Activated CD8-positive, alpha-beta memory T cell treated with anti-CD3 and anti-CD28 coated beads for 4 hours (primary cell): ENCODE measurements around the gene GAA.
"Not testable (repeated sequence)": the region's sequence is repeated elsewhere in the genome, so short reads cannot be mapped to it uniquely, and the experiment has no call there.

Experiments
- DNase-seq, 2 donors: peaks; one replicate each; pipeline ENCODE4 v3.0.0-alpha.2; 2020; ENCODE audit warnings: low read depth in 2 of 2

GAA gene

GRCh38 chr17:80145076-80146075, 44.0 kb downstream of the GAA start:
- no peak for DNase-seq

- no peak for DNase-seq
Measured at GRCh38 chr17:80146121-80147034, 45.0 kb downstream of the GAA start.

GRCh38 chr17:80147035-80147822, 45.8 kb downstream of the GAA start, which contains the start of gene EIF4A3:
TSS of gene EIF4A3 (minus strand) at chr17:80147128. CDS start at chr17:80146961, 167 bp downstream.
- peak; percentile 94 to 96 for DNase-seq

GRCh38 chr17:80151333-80151732, 50.0 kb downstream of the GAA start:
- DNase-seq: no peak

GRCh38 chr17:80152081-80152702, 50.8 kb downstream of the GAA start:
- no peak for DNase-seq

GRCh38 chr17:80153004-80153403, 51.6 kb downstream of the GAA start:
- DNase-seq: no peak

- no peak for DNase-seq
Measured at GRCh38 chr17:80154166-80154565, 52.8 kb downstream of the GAA start.

GRCh38 chr17:80155600-80155999, 54.2 kb downstream of the GAA start:
- DNase-seq: not testable (repeated sequence)

- DNase-seq: no peak
Measured at GRCh38 chr17:80158846-80159245, 57.5 kb downstream of the GAA start.

GRCh38 chr17:80160536-80160935, 59.2 kb downstream of the GAA start:
- no peak for DNase-seq

- no peak for DNase-seq
Measured at GRCh38 chr17:80163336-80163735, 62.0 kb downstream of the GAA start.

- DNase-seq: no peak
Measured at GRCh38 chr17:80164185-80164584, 62.8 kb downstream of the GAA start.

- no peak for DNase-seq
Measured at GRCh38 chr17:80166446-80166845, 65.1 kb downstream of the GAA start.

- DNase-seq: no peak
Measured at GRCh38 chr17:80168371-80168770, 67.0 kb downstream of the GAA start.

GRCh38 chr17:80169107-80169506, 67.7 kb downstream of the GAA start:
- no peak for DNase-seq
